GM20431 (cell line): ENCODE data around the gene PRKCD.
"Not testable (repeated sequence)": the region's sequence is repeated elsewhere in the genome, so short reads cannot be mapped to it uniquely, and the experiment has no call there.

Experiments
- in situ Hi-C: fragments of 300-500 bp; cut with MseI, MboI; formaldehyde crosslinking; loops from one replicate; pipeline ENCODE4 v1.15.0; 2020; ENCODE audit warnings: low sequenced_read_pairs; ENCODE audit not compliant: unreplicated experiment

PRKCD gene

GRCh38 chr3:53137835-53138446 lies 23.1 kb upstream of the PRKCD start:
- in situ Hi-C loops, result loop anchor here (10.0 kb wide), 1 partner anchor 57 kb away; no protein-coding TSS in a partner anchor

- in situ Hi-C loops, result loop anchor here (10.0 kb wide), 1 partner anchor 55 kb away; no protein-coding TSS in a partner anchor
These were observed 20.8 kb upstream of the PRKCD start for GRCh38 chr3:53139906-53140846.

- in situ Hi-C loops, result no loop called here
These were observed 19.9 kb upstream of the PRKCD start for GRCh38 chr3:53140847-53141845.

- in situ Hi-C loops, result no loop called here
These were observed 18.0 kb upstream of the PRKCD start for GRCh38 chr3:53142986-53143385.

GRCh38 chr3:53144446-53144845 lies 16.6 kb upstream of the PRKCD start:
- in situ Hi-C loops, result no loop called here

- in situ Hi-C loops, result no loop called here
These were observed 15.9 kb upstream of the PRKCD start for GRCh38 chr3:53144862-53145712.

GRCh38 chr3:53145713-53146080 lies 15.3 kb upstream of the PRKCD start:
- in situ Hi-C loops, result no loop called here

GRCh38 chr3:53146319-53146891 lies 14.6 kb upstream of the PRKCD start:
- in situ Hi-C loops, result no loop called here

- in situ Hi-C loops, result no loop called here
These were observed 13.7 kb upstream of the PRKCD start for GRCh38 chr3:53147151-53147902.

- in situ Hi-C loops, result no loop called here
These were observed 13.1 kb upstream of the PRKCD start for GRCh38 chr3:53147903-53148400.

GRCh38 chr3:53149006-53149690 lies 11.9 kb upstream of the PRKCD start:
- in situ Hi-C loops, result no loop called here

GRCh38 chr3:53149699-53150098 lies 11.3 kb upstream of the PRKCD start:
- in situ Hi-C loops, result no loop called here

- in situ Hi-C loops, result no loop called here
These were observed 10.5 kb upstream of the PRKCD start for GRCh38 chr3:53150247-53151085.

- in situ Hi-C loops, result not testable (repeated sequence)
These were observed 9.9 kb upstream of the PRKCD start for GRCh38 chr3:53151086-53151438.

GRCh38 chr3:53151465-53151864 lies 9.5 kb upstream of the PRKCD start:
- in situ Hi-C loops, result no loop called here

GRCh38 chr3:53151870-53152660 lies 8.9 kb upstream of the PRKCD start:
- in situ Hi-C loops, result no loop called here
